ENCODE measurements around the gene ZNF683.
"Not testable (repeated sequence)": the region's sequence is repeated elsewhere in the genome, so short reads cannot be mapped to it uniquely, and the experiment has no call there.

Gene ZNF683

DNA sequence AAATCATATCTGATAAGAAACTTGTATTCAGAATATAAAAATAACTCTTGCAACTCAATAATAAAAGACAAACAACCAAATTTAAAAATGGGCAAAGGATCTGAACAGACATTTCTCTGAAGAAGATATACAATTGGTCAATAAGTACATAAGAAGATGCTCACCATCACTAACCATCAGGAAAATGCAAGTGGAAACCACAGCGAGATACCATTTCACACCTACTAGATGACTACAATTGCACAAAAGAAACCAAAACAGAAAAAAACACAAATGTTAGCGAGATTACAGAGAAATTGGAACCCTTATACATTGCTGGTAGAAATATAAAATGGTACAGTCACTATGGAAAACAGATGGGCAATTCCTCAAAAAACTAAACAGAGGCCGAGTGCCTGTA, 11.5 kb upstream of the ZNF683 start:
- no peak for DNase-seq

DNA sequence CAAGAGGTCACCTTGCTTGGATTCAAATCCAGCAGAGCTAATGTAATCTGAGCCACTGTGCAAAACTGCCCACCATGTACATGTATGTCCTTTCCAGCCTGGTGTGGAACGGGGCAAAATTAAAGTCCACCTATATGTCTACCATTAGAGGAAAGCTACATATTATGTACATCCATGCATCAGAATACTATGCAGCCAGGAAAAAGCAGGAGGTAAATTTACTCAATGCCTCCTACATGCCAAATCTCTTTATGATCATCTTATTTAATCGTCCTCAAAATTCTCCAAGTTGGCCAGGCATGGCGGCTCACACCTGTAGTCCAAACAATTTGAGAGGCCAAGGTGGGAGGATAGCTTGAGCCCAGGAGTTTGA, 6.3 kb upstream of the ZNF683 start:
- no peak for DNase-seq

DNA sequence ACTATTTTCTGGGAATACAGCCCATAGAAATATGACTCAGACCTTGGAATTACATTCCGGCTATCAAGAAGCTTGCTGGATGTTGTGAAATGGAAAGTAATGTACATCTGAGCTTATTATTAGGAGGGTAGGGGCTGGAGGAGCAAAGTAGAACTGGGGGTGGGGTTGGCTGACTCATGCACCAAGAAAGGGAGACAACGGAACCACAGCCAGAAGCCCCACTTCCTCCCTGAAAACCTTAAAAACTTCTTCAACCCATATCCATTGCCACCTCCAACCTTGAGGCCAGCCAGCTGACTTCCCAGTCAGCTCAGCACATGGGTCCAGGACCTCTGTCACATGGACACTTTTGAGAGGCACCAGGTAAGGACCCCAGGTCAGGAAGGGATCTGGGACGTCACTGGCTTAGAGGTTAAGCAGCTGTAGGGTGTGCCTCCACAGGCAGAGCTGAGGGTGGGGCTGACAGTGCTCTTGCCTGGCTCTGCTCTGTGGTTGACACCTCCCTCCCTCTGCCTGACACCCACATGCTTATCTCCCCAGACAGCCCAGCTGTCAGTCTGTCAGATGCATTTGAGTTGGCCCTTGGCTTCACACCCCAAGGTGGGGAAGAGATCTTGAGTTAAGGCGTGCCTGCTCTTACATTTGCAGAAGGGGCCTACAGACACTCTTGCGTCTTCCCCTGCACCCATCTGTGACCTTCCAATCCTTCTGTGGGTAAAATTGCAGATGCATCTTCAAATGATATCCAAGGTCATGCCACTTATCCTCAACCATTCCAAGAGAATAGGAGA, 5.7 kb upstream of the ZNF683 start:
- peak; percentile 67 for DNase-seq

DNA sequence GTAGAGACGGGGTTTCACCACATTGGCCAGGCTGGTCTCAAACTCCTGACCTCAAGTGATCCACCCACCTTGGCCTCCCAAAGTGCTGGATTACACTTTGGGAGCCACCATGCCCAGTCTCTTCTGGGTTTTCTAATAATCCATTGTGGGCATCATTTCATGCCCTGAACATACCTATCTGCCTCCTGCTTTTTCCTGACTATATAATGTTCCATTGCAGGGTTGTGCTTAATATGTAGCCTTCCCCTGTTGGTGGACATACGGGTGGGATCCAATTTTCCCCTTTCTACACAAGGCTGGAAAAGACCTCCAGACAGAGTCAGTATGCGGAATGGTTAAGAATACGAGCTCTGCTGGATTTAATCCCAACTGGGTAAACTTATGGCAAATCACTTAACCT, 3.5 kb upstream of the ZNF683 start:
- DNase-seq, result no peak

DNA sequence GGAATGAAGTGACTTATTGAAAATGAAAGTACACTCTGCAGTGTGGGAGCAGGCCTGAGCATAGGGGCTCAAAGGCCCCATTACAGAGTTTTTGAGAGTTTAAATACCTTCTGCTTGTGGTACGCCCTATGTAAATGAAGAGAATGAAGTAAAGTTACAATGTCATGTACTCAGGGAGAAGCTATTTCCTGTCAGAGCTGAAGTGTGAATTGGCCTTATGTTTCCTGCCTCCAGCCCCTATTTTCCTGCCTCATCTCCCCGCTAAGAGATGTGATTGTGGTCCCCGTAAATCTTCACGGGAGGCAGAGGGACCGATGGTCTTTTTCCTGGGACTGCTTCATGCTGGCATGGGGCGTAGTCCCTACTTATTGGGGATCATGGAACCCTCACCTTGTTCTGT, 2.5 kb upstream of the ZNF683 start:
- DNase-seq, result no peak

DNA sequence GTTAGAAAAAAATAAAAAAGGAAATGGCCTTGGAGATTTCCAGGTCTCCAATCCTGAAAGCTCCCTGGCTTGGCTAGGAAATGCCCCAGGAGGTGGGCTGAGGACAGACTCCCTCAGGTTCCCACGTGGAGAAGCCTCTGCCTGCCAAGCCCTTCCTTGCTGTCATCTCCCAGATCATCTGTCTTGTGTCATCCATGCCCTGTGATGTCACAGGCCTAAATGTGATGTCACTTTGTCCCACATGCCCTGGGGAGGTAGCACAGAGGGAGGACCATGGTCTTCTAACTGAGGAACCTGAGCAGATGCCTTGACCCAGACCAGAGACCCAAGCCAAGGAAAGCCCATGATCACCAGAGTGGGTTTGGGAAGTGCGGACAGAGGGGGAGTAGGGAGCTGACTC, 1.8 kb upstream of the ZNF683 start:
- not testable (repeated sequence) for DNase-seq

DNA sequence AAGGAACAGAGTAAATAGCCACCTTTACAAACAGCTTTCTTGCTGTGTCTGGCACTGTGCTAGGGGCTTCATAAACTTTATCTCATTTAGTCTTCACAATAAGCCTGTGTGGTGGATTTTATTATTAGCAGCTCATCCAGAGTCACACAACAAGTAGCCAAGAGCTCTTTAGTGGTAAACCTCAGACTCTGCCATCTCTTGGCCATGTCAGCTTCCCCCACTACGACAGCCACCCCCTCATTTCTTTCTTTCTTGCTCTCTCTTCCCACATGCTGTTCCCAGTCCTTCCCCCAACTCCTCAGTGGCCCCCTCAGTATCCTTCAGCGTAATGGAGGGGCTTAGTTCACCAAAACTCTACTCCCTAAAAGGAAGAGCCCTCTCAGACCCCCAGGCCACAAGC, 1.2 kb upstream of the ZNF683 start:
- no peak for DNase-seq

DNA sequence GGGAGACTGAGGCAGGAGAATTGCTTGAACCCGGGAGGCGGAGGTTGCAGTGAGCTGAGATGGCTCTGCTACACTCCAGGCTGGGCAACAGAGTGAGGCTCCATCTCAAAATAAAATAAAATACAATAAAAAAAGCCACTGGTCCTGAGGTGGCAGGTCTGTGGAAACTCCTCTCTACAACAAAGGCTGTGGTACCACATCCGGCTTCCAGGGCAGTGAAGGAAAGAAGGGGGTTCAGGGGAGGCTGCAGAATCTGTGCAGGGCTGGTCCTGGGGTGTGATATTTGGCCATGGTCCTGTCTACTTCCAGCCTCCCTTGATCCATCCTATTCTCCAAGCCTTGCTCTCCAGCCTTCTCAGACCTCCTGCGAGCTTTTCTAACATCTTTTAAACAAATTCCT, 731 bp upstream of the ZNF683 start:
- DNase-seq, result no peak

DNA sequence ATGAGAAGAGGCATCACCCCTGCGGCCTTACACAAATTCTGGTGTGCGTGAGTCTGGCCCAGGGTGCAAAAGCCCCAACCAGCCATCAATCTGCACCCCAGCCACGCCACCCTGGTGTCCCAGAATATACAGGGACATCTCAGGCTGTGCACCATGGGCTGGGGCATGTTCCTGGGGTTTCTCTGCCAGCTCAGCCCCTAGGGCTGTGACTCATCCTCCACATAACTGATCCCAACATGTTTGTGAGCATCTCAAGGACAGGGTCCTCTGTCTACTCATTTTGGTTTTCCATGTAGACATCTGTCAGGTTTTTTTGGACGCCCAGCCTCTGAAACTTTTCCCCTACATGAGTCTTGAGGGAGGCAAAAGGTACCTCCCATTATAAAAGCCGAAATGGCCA, 511 bp downstream of the ZNF683 start:
- no peak for DNase-seq

DNA sequence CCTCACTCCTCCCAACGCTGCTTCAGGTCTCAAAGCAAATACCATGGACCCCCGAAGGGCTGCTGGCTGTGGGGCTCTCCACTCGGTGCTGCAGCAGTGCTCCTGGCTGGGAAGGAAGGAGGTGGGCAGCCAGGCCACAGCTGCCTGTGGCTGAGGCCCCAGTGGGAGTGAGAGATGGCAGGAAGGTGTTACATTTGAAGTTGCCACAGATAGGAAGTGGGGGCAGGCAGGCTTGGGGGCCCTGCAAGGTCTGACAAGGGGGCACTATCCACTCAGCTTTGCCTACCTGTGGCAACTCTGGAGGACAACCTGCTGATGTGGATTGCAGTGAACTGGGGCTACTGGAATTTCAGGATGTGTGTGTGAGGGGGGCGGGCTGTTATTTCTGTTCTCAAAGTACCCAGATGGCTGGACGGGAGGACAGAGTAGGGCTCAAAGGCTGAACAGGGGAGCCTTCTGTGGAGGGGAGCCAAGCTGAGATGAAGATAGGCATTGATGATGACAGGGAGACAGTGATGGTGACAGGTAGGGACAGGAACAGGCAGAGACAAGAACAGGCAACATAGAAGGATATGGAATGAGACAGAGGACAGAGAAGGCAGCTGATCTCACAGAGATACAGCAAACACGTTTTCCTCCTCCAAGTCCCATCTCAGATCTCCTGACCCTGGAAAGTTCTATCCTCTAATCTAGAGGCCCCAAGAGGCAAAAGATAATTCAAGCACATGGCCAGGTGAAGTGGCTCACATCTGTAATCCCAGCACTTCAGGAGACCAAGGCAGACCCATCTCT, 1.8 kb downstream of the ZNF683 start:
- no peak for DNase-seq

DNA sequence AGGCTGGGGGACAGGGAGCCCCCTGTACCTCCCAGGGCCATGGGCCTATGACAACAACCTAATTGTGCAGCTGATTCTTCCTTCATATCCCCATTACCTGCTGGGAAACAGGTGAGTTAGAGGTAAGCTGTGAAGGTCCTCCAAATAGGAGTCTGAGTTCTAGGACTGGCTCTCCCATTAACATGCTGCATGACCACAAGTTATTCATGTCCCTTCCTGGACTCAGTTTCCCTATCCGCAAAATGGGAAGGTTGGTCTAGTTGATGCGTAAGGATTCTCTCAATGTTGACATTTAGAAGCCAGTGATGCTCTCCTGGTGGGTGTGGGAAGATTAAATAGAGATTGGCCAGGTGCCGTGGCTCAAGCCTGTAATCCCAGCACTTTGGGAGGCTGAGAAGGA, 4.1 kb downstream of the ZNF683 start:
- DNase-seq, result no peak

DNA sequence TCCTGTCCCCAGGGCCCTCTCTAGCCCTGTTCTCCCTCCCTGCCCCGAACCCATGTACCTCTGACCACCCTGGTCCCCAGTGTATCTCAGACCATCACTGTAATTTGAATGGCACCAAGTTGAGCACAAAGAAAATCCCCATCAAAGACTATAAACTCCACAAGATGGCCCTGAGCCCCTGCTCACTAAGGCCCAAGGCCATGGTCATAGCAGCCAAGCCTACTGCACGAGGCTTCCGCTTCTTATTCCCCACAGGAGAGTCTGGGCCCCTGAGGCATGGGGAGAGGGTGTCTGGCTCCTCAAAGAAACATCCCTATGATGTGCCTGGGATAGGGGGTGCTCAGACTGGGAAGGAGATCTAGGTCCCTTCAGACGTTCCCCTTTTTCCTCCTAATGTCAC, 4.5 kb downstream of the ZNF683 start:
- DNase-seq, result no peak

DNA sequence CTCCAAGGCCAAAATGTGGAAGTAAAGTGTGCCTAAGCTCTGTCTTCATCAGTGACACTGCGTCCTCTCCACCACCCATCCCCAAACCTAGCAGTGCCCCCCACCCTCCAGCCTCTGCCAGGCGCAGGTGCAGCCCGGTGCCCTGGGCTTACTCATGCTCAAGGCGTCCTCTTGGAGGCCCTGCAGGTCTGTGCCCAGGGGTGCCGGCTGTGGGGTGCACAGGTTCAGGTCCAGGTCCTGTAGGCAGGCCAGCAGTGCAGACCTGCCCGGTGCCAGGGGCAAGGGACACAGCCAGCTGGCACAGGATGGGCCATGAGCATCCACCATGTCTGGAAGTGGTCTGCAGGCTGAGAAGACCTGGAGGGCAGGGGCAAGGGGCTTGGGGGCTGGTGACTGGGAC, 5.1 kb downstream of the ZNF683 start:
- no peak for DNase-seq

DNA sequence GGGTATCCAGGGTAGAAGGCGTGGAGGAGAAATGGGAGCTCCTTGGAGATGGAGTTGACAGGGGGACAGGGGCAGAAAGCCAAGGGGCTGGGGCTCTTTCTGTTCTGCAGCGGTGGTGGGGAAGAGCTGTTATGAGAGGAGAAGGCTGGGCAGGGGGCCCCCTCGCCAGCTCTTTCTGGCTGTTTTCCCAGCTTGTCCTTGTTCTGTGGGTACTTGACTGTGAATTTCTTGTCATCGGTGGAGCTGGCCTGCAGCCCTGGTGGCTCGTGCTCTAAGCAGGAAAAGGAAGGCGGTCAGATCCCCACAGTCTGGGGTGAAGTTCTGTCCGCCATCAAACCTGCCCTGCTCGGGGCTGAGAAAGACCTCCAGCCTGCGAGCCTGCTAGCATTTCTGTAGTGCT, 7.6 kb downstream of the ZNF683 start:
- no peak for DNase-seq

DNA sequence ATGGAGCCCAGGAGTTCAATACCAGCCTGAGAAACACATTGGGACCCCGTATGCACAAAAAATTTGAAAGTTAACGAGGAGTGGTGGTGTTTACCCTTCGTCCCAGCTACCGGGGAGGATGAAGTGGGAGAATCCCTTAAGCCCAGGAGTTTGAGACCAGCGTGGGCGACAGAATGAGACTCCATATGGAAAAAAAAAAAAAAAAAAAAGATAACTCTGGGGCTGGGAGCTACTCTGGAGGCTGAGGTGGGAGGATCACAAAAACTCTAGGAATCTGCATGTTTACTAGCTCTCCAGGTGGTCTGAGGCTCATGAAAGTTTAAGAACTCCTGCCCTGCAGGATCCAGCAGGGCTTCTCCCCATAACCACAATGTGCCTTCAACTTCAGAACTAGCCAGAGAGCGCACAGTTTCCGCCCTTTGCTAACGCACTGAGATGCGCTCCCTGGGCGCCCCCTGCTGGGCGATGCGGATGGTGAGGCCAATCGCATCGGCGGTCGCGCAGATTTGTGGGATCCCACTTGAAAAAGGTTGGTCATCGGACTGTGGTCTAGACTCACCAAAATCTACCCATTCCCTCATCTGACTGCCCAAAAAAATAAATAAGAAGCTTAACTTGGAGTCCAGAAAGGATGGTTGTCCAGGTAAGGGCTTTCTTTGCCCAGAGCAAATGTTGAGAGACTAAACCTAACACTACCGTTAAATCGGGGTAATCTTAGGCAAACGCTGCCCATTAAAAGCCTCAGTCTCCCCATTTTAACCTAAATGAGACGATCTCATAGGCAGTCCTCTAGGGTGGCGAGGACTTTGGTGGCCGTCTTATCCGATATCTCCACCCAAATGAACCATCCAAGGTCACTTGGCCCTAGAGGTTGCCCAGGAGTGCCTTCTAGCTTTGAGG, 8.8 kb downstream of the ZNF683 start:
- DNase-seq, result peak; percentile 82

DNA sequence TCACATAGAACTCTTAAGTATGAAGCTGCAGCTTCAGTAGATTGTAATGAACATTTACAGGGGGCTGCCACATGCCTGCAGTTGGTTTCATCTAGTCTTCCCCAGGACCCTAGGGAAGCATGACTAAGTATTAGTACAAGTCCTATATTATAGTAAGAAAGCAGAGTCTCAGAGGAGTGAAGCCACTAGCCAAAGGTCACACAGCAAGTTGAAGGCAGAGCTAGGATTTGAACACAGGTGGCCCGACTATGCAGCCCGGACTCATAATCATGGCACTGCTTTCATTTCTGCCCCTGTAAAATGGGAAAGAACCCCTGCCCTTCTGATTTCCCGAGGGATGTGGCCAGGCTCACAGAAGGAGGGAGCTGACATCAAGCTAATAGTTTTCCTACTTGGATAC, 10.2 kb downstream of the ZNF683 start:
- DNase-seq, result no peak

DNA sequence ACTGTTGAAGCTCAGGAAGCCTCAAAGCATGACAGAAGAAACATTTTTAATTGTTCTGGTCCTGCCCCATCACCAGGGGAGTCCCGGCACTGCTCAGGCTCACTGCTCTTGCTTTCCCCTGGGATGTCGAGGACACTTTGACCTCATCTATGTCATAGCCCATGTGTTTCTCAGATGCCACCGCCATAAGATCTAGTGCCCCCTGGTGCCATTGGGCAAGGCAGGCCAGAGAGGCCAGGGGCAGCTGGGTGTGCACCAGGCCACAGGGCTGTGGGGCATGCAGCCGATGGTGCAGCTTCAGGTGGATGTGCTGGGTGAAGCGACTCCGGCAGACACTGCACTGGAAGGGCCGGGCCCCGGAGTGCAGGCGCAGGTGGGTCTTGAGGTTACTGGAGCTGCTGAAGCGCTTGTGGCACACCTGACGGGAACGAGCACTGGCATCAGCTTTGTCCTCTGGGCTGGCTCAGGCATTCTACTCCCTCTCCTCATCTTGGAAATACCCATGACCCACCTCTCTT, 10.9 kb downstream of the ZNF683 start:
- DNase-seq, result no peak

DNA sequence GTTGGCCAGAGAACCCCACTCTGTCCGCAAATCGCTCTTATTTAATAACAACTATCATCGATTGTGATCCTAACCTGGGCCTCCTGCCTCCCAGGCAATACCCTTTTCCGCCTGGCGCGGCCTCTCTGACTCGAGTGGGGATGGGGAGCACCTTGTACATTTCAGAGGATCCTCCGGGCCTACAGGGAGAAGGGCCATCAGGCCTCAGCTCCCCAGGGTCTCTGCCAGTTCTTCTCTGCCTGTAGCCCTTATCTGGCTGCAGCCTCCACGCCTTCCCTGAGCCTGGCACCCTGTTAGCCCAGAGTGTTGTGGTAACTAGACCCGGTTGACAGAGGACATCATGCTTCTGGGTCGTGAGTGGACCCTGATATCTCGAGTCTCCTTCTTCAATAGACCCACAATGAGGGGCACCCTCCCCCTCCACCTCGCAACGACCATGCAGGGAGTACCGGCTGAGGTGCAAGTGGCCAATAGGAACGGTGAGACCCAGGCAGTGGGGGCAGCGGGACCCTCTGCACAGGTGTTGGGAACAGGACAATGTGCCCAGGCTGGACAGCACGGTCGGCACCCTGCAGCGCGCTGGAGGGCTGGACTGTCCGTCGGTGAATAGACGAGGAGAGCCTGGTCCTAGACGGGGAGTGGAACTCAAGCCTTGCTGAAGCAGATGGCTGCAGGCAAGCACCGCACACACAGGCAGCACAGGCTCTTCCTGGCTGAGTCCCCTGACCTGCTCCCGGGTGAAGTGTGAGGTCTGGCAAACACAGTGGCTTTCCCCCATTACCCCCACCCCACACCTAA, 11.5 kb downstream of the ZNF683 start:
- no peak for DNase-seq

DNA sequence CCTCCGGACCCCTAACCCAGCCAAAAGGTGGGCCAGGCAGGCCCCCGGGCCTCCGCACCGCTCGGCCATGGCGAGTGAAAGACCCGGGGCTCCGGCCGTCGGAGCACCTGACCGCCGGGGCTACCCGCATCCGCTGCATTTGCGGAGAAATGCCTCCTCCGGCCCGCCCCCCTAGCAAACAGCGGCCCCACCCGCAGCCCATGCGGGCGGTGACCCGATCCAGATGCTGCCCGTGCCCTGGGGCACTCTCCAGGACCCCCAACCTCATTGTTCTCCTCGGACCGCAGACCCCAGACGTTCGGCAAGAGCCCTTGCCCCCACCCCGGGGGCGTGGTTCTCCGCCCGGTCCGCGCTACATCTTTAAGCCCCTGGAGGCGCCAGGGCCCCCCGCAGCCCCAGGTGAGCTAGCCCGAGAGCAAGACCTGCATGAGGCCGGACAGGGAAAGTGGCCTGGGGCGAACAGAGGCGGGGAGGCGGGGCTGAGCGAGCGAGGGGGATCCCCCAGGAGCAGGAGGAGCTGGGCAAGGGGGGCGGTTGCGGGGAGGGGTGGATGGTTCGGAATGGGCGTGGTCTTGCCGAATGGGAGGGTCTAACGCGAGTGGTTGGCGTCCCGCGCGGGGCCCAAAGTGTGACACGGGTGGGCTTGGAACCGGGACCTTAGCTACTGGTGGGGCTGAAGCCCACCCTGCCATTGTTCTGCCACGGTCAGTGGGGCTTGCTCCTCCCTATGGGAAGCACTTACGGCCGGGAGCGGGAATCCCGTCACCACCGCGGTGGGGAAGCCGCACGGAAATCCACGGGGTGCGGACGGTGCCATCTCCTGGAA, 12.4 kb downstream of the ZNF683 start:
- peak; percentile 52 for DNase-seq

DNA sequence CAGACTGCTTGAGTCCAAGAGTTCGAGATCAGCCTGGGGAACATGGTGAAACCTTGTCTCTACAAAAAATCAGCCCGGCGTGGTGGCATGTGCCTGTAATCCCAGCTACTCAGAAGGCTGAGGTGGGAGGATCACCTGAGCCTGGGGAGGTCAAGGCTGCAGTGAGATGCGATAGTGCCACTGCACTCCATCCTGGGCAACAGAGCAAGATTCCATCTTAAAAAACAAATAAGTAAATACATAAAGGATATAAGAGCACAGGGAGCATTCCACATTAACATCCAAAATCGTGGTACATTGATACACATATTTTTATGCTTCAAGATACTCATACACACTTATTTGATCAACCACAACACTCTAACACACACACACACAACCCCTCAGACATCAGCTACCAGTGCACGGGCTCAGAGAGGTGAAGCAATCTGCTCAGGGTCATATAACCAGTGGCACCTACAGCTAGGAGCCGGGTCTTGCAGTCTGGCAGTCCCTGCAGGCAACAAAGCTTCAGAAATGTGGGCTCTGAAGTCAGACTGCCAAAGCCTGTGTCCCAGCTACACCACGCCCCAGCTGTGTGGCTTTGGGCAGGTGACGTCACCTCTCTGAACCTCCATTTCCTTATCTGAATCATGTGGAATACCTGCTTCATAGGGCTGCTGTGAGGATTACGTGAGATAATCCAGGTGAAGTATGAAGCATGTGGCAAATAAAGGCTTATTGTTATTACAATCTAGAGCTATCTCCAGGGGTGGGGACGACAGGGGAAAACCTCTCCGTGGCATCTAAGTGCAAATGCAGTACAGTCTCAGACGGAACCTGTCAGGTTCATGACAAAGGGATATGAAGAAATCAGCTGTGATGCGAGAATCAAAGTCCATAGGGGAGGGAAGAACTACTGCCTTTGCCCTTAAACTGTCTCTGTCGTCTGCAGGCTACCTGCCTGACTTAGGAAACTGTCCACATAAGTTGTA, 13.9 kb downstream of the ZNF683 start:
- peak; percentile 59 for DNase-seq
